Upper lobe of right lung (tissue), 1 donor: ENCODE data around the gene PTRHD1. TPM values are rescaled to one million over a fixed set of nuclear protein-coding genes. Genes with fewer than 3 reads are reported as not detected.

Source experiments
- ATAC-seq: fragments of 200-7000 bp; cut with Tn5 transposase; one replicate; pipeline ENCODE4 v1.9.1; 2020; ENCODE audit warnings: mild to moderate bottlenecking, moderate library complexity
- DNase-seq: peaks from one replicate; pipeline ENCODE4 v3.0.0-alpha.2; 2020
- H3K27ac ChIP-seq: fragments of 200-600 bp; one replicate; pipeline ENCODE4 v1.8.0; 2022
- H3K27me3 ChIP-seq: fragments of 200-600 bp; one replicate; pipeline ENCODE4 v1.8.0; 2022; ENCODE audit warnings: mild to moderate bottlenecking
- H3K36me3 ChIP-seq: fragments of 200-600 bp; one replicate; pipeline ENCODE4 v1.8.0; 2022
- H3K4me1 ChIP-seq: fragments of 200-600 bp; one replicate; pipeline ENCODE4 v1.8.0; 2022
- H3K4me3 ChIP-seq: fragments of 200-600 bp; one replicate; pipeline ENCODE4 v1.8.0; 2022; ENCODE audit warnings: mild to moderate bottlenecking
- H3K9me3 ChIP-seq: fragments of 200-600 bp; one replicate; pipeline ENCODE4 v1.8.0; 2022
- intact Hi-C: fragments of 100-400 bp; cut with DNase I; formaldehyde crosslinking; loops from one replicate; pipeline ENCODE4 v1.11.0; 2022
- total RNA-seq: library from RNA; stranded (reverse); fragmentation: NEBNext Ultra II Directional; extraction: Animal tissue kit (Norgen Biotek cat#: 25700); gene quantifications from one replicate; pipeline ENCODE4 v1.2.1, GENCODE V29; 2021
- TF ChIP-seq, protein P1 (sequence below): fragments of 200-600 bp; IDR thresholded peaks from one replicate; pipeline ENCODE4 v1.8.0; 2022; ENCODE audit warnings: antibody characterized with exemption
- donor health status: DM: no; HTN: yes; CAD: no; lungs with severe emphysema.

PTRHD1 gene
- total RNA-seq, 1 donor from 2014 or later = 30.7 TPM

DNA sequence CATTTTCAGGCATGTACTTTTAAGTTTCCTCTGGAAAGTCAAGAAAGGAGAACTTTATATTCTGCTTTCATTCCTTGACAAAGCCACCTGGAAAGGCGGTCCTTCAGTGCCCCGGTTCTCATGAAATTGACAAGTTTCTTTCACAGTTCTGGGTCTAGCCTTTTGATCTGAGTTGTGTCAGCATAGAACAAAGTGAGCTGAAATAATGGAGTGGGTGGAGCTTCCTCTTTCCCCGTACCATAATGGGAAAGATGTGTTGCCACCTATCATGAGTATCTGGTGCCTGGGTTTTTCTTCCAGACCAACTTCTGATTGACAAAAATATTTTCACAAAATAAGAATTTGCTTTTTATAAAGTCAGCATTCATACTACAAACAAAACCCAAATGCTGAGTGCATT lies 49.3 kb downstream of the PTRHD1 start:
- intact Hi-C loops = no loop called here
- Histone ChIP-seq H3K27me3 (no peaks in the 10 kb centered on the region), H3K9me3 (no peaks in the 10 kb centered on the region), H3K27ac (peak overlapping the region; percentile 14), H3K4me3 (no peak overlapping the region), H3K36me3 (peaks cover 44% of the 10 kb centered on the region), H3K4me1 (peaks cover 7% of the 10 kb centered on the region)
- no peak for DNase-seq
- peak; percentile 43 for ATAC-seq
- TF ChIP-seq, protein P1, sequence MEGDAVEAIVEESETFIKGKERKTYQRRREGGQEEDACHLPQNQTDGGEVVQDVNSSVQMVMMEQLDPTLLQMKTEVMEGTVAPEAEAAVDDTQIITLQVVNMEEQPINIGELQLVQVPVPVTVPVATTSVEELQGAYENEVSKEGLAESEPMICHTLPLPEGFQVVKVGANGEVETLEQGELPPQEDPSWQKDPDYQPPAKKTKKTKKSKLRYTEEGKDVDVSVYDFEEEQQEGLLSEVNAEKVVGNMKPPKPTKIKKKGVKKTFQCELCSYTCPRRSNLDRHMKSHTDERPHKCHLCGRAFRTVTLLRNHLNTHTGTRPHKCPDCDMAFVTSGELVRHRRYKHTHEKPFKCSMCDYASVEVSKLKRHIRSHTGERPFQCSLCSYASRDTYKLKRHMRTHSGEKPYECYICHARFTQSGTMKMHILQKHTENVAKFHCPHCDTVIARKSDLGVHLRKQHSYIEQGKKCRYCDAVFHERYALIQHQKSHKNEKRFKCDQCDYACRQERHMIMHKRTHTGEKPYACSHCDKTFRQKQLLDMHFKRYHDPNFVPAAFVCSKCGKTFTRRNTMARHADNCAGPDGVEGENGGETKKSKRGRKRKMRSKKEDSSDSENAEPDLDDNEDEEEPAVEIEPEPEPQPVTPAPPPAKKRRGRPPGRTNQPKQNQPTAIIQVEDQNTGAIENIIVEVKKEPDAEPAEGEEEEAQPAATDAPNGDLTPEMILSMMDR = no peak

DNA sequence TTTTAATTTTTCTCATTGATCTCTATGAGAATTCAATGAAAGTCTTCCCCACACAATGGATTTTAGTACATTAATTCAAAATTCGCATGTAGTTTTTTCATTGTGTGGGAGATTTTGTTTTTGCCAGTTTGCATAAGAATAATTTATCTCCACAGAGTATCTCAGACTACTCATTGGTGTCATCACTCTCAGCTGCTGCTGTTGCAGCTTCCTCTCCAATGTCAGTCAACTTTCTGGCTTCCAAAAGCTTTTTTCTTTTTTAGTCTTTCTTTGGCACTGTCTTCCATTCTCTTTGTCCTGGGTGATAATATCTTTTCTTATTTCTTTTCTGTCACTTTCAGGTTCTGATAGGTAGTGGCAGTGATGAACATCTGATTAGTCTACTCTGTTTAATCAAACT lies 50.5 kb downstream of the PTRHD1 start:
- H3K9me3 ChIP-seq = no peaks in the 10 kb centered on the region
- H3K27me3 ChIP-seq = no peaks in the 10 kb centered on the region
- DNase-seq (no peak), ATAC-seq (no peak)
- no peak overlapping the region for H3K27ac ChIP-seq
- TF ChIP-seq, protein P1 = no peak
- H3K4me1 ChIP-seq = peaks cover 7% of the 10 kb centered on the region
- H3K36me3 ChIP-seq = peaks cover 40% of the 10 kb centered on the region
- no peak overlapping the region for H3K4me3 ChIP-seq
- intact Hi-C loops = no loop called here

- peaks cover 34% of the 10 kb centered on the region for H3K36me3 ChIP-seq
- no peaks in the 10 kb centered on the region for H3K27me3 ChIP-seq
- ATAC-seq (no peak), DNase-seq (no peak)
- intact Hi-C loops = no loop called here
- peaks cover 7% of the 10 kb centered on the region for H3K4me1 ChIP-seq
- no peak overlapping the region for H3K4me3 ChIP-seq
- H3K27ac ChIP-seq = no peak overlapping the region
- H3K9me3 ChIP-seq = no peaks in the 10 kb centered on the region
- TF ChIP-seq, protein P1 = no peak
Observed at GRCh38 chr2:24740142-24740541, 53.0 kb downstream of the PTRHD1 start.

Other genes starting within 250 kb of the PTRHD1 start
- 6.5 TPM for gene CENPO, start within 50 bp of the PTRHD1 start, total RNA-seq
- gene ADCY3, start 126.8 kb upstream of the PTRHD1 start, total RNA-seq = 37.0 TPM
- 7.5 TPM for gene DNAJC27, start 178.6 kb upstream of the PTRHD1 start, total RNA-seq
- 10.7 TPM for gene EFR3B, start 248.7 kb upstream of the PTRHD1 start, total RNA-seq